ENCODE results near the gene CDYL. TPM values are rescaled to one million over a fixed set of nuclear protein-coding genes. Genes with fewer than 3 reads are reported as not detected.

The CDYL gene
- total and polyA plus RNA-seq, 8 donors: 26.9 to 32.3 (median 29.1) TPM

GRCh38 chr6:4896401-4896800, 120.2 kb downstream of the CDYL start:
- no peak overlapping the region for H3K27ac ChIP-seq
- ATAC-seq: no peak
- H3K27me3 ChIP-seq: no peaks in the 10 kb centered on the region
- peaks cover 0 to 3% of the 10 kb centered on the region in 2 donors for H3K9me3 ChIP-seq
- DNase-seq: no peak
- H3K36me3 ChIP-seq: peaks cover 0 to 42% of the 10 kb centered on the region in 2 donors
- no peak for TF ChIP-seq CTCF (IDR thresholded peaks at IDR 0.05)
- H3K4me3 ChIP-seq: no peak overlapping the region
- intact Hi-C loops (cut with DNase I): no loop called here
- H3K4me1 ChIP-seq: peaks cover 0 to 5% of the 10 kb centered on the region in 2 donors

- no peak overlapping the region for H3K4me3 ChIP-seq
- H3K27me3 ChIP-seq: no peaks in the 10 kb centered on the region
- DNase-seq: no peak
- intact Hi-C loops (cut with DNase I): no loop called here
- TF ChIP-seq CTCF (IDR thresholded peaks at IDR 0.05): no peak
- ATAC-seq: no peak
- H3K4me1 ChIP-seq: peaks cover 0 to 18% of the 10 kb centered on the region in 2 donors
- H3K36me3 ChIP-seq: peaks cover 0 to 12% of the 10 kb centered on the region in 2 donors
- peaks cover 0 to 3% of the 10 kb centered on the region in 2 donors for H3K9me3 ChIP-seq
- H3K27ac ChIP-seq: no peak overlapping the region
These were observed 123.2 kb downstream of the CDYL start for GRCh38 chr6:4899249-4900034.

- Histone ChIP-seq H3K36me3 (peaks cover 0 to 11% of the 10 kb centered on the region in 2 donors), H3K4me1 (peaks cover 0 to 31% of the 10 kb centered on the region in 2 donors), H3K27me3 (no peaks in the 10 kb centered on the region), H3K27ac (no peak overlapping the region), H3K4me3 (no peak overlapping the region), H3K9me3 (peaks cover 0 to 3% of the 10 kb centered on the region in 2 donors)
- no peak for DNase-seq
- no peak for TF ChIP-seq CTCF (IDR thresholded peaks at IDR 0.05)
- peak; percentile 61 for ATAC-seq
- intact Hi-C loops (cut with DNase I): no loop called here
These were observed 125.3 kb downstream of the CDYL start for GRCh38 chr6:4901386-4902061.

GRCh38 chr6:4902363-4902762, 126.2 kb downstream of the CDYL start:
- TF ChIP-seq CTCF (IDR thresholded peaks at IDR 0.05): no peak
- intact Hi-C loops (cut with DNase I): no loop called here
- no peak for DNase-seq
- ATAC-seq: no peak
- Histone ChIP-seq H3K27me3 (no peaks in the 10 kb centered on the region), H3K36me3 (peaks cover 0 to 11% of the 10 kb centered on the region in 2 donors), H3K9me3 (peaks cover 0 to 3% of the 10 kb centered on the region in 2 donors), H3K4me1 (peaks cover 0 to 39% of the 10 kb centered on the region in 2 donors), H3K4me3 (no peak overlapping the region), H3K27ac (no peak overlapping the region)

GRCh38 chr6:4903121-4903520, 126.9 kb downstream of the CDYL start:
- no peak for TF ChIP-seq CTCF (IDR thresholded peaks at IDR 0.05)
- intact Hi-C loops (cut with DNase I): no loop called here
- no peak for ATAC-seq
- peaks cover 0 to 3% of the 10 kb centered on the region in 2 donors for H3K9me3 ChIP-seq
- H3K4me3 ChIP-seq: no peak overlapping the region
- no peaks in the 10 kb centered on the region for H3K27me3 ChIP-seq
- no peak for DNase-seq
- peaks cover 0 to 8% of the 10 kb centered on the region in 2 donors for H3K36me3 ChIP-seq
- no peak overlapping the region for H3K27ac ChIP-seq
- peaks cover 0 to 44% of the 10 kb centered on the region in 2 donors for H3K4me1 ChIP-seq

All from left lung (tissue), 10 donors.